Panc1 (cell line): ENCODE data around the gene TMEM131. TPM values are rescaled to one million over a fixed set of nuclear protein-coding genes. Genes with fewer than 3 reads are reported as not detected.

Source experiments
- ATAC-seq: fragments of 200-7000 bp; cut with Tn5 transposase; 2 replicates; pipeline ENCODE4 v1.9.1; 2020; ENCODE audit warnings: mild to moderate bottlenecking, moderate library complexity
- BruUV-seq: library from RNA; stranded (reverse); fragments of 400-500 nt; replicated peaks from 2 replicates; lab custom pipeline; 2021; lab: Mats Ljungman, UMichigan
- CTCF ChIA-PET: fragments of 300-600 bp; sonication (Branson Sonifier 250); formaldehyde crosslinking; loops from one replicate; lab custom pipeline; 2022; ENCODE audit warnings: antibody characterized with exemption; lab: Charles Lee
- POLR2A ChIA-PET: fragments of 300-600 bp; sonication (Branson Sonifier 250); formaldehyde crosslinking; loops from one replicate; lab custom pipeline; 2022; ENCODE audit warnings: antibody characterized with exemption; lab: Charles Lee
- DNase-seq: peaks from one replicate; pipeline ENCODE4 v3.0.0-alpha.2; 2010; ENCODE audit warnings: low read depth, low spot score
- H3K27ac ChIP-seq: 2 replicates; pipeline ENCODE4 v1.5.1; 2011; ENCODE audit warnings: mild to moderate bottlenecking, low read length, inconsistent platforms
- H3K27me3 ChIP-seq: fragments of 200-500 bp; sonication (Bioruptor generic); 2 replicates; pipeline ENCODE4 v1.6.0; 2014; ENCODE audit warnings: low read length, inconsistent platforms; ENCODE audit not compliant: control insufficient read depth, insufficient read depth
- H3K36me3 ChIP-seq: fragments of 200-500 bp; sonication (Bioruptor generic); 2 replicates; pipeline ENCODE4 v1.5.1; 2014; ENCODE audit warnings: inconsistent platforms, mild to moderate bottlenecking, low read length, moderate library complexity; ENCODE audit not compliant: control insufficient read depth, insufficient read depth
- H3K4me1 ChIP-seq: 2 replicates; pipeline ENCODE4 v1.5.1; 2011; ENCODE audit warnings: inconsistent platforms, mild to moderate bottlenecking, low read length, moderate library complexity; ENCODE audit not compliant: control insufficient read depth, insufficient read depth
- H3K4me3 ChIP-seq, 2 experiments: 2 replicates each; pipeline ENCODE4 v1.5.1; 2011 to 2012; ENCODE audit warnings: low read depth in 2 of 2, low read length in 2 of 2, mild to moderate bottlenecking in 2 of 2, inconsistent platforms in 1 of 2, moderate library complexity in 1 of 2
- H3K9me3 ChIP-seq: fragments of 200-500 bp; sonication (Bioruptor generic); 2 replicates; pipeline ENCODE4 v1.5.1; 2014; ENCODE audit warnings: low read depth, mild to moderate bottlenecking, inconsistent platforms, low read length, moderate library complexity; ENCODE audit not compliant: control insufficient read depth, insufficient read depth
- POLR2AphosphoS5 ChIP-seq: IDR thresholded peaks from 2 replicates; pipeline ENCODE4 v1.6.1; 2012; ENCODE audit warnings: mild to moderate bottlenecking, low read depth, low read length, moderate library complexity
- SIN3A ChIP-seq: IDR thresholded peaks from 2 replicates; pipeline ENCODE4 v1.6.1; 2012; ENCODE audit warnings: low read depth, mild to moderate bottlenecking, low read length, moderate library complexity, borderline replicate concordance; ENCODE audit not compliant: insufficient read depth
- TCF7L2 ChIP-seq: IDR thresholded peaks from 2 replicates; pipeline ENCODE4 v1.6.1; 2011; ENCODE audit warnings: mild to moderate bottlenecking, low read depth, low read length, inconsistent platforms
- in situ Hi-C: cut with HindIII; loops from 2 replicates; pipeline ENCODE4 v1.10.0; 2016; ENCODE audit warnings: low sequenced_read_pairs, low pct_unique_long_range_greater_than_20kb
- intact Hi-C: fragments of 100-400 bp; cut with micrococcal nuclease; formaldehyde crosslinking; loops from one replicate; pipeline ENCODE4 v1.10.0; 2022; ENCODE audit not compliant: unreplicated experiment
- total RNA-seq: library from RNA; stranded (reverse); gene quantifications from one replicate; pipeline ENCODE4 v1.2.1, GENCODE V29; 2021; ENCODE audit not compliant: unreplicated experiment
- TF ChIP-seq, protein P1 (sequence below): fragments of 450-650 bp; IDR thresholded peaks from 2 replicates; pipeline ENCODE4 v1.5.1; 2017; ENCODE audit warnings: mild to moderate bottlenecking
- TF ChIP-seq, protein P2 (sequence below), 2 experiments: IDR thresholded peaks; 2 replicates each; pipeline ENCODE4 v1.6.1; 2011 to 2012; ENCODE audit warnings: low read depth in 2 of 2, control low read depth in 1 of 2, low read length in 1 of 2, mild to moderate bottlenecking in 1 of 2, moderate library complexity in 1 of 2; ENCODE audit not compliant: insufficient read depth in 1 of 2

Gene TMEM131
- total RNA-seq, 1 experiment from 2014 or later: 43.4 TPM

DNA sequence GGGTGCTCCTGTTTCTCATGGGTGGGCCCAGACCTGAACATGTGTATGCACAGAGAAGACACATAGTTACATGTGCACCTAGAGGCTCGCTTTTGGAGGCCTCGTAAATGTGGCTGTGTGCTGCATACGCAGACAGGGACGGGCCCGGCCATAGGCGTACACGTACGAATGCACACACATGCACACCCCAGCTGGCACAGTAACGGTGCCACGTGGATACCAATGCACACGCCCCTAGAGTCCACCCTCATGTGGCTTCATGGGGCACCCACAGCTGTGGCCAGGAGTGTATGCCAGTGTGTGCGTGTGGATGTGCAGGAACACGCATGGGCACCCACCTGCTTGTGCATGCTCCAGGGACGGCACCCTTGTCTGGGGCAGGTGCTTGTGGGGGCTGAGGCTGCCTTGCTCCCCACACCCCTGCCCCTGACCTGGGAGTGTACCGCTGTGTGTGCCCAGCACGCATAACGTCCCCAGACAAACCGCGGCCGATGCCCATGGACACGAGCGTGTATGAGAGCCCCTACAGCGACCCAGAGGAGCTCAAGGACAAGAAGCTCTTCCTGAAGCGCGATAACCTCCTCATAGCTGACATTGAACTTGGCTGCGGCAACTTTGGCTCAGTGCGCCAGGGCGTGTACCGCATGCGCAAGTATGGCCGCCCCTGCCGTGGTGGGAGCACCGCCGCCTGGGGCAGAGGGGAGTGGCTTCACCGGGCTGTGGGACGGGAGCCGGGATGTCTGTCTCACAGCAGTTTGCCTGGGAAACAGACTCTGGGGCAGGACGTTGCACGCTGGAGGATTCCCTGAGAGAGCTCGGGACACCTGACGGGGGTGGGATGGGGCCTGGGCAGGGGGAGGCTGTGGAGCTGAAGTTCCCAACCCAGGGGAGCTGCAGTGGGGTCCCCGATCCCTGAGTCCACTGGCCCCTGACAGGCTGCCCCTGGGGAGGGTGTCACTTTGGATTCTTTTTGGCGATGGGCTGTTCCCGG is 261.4 kb downstream of the TMEM131 start:
- intact Hi-C loops: no loop called here
- ChIA-PET CTCF (no interaction called here), POLR2A (no interaction called here)
- no peaks in the 10 kb centered on the region for H3K4me1 ChIP-seq
- H3K27ac ChIP-seq: no peak overlapping the region
- H3K36me3 ChIP-seq: no peaks in the 10 kb centered on the region
- no peak for TF ChIP-seq TCF7L2
- TF ChIP-seq, protein P1, sequence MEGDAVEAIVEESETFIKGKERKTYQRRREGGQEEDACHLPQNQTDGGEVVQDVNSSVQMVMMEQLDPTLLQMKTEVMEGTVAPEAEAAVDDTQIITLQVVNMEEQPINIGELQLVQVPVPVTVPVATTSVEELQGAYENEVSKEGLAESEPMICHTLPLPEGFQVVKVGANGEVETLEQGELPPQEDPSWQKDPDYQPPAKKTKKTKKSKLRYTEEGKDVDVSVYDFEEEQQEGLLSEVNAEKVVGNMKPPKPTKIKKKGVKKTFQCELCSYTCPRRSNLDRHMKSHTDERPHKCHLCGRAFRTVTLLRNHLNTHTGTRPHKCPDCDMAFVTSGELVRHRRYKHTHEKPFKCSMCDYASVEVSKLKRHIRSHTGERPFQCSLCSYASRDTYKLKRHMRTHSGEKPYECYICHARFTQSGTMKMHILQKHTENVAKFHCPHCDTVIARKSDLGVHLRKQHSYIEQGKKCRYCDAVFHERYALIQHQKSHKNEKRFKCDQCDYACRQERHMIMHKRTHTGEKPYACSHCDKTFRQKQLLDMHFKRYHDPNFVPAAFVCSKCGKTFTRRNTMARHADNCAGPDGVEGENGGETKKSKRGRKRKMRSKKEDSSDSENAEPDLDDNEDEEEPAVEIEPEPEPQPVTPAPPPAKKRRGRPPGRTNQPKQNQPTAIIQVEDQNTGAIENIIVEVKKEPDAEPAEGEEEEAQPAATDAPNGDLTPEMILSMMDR: no peak
- TF ChIP-seq POLR2AphosphoS5: no peak
- no peak for TF ChIP-seq SIN3A
- DNase-seq (no peak), ATAC-seq (no peak)
- in situ Hi-C loops: no loop called here
- H3K4me3 ChIP-seq: no peak overlapping the region
- no peaks in the 10 kb centered on the region for H3K27me3 ChIP-seq
- H3K9me3 ChIP-seq: peaks cover 4% of the 10 kb centered on the region; the same call in 1 of the 2 replicates
- no TSS peak for BruUV-seq

DNA sequence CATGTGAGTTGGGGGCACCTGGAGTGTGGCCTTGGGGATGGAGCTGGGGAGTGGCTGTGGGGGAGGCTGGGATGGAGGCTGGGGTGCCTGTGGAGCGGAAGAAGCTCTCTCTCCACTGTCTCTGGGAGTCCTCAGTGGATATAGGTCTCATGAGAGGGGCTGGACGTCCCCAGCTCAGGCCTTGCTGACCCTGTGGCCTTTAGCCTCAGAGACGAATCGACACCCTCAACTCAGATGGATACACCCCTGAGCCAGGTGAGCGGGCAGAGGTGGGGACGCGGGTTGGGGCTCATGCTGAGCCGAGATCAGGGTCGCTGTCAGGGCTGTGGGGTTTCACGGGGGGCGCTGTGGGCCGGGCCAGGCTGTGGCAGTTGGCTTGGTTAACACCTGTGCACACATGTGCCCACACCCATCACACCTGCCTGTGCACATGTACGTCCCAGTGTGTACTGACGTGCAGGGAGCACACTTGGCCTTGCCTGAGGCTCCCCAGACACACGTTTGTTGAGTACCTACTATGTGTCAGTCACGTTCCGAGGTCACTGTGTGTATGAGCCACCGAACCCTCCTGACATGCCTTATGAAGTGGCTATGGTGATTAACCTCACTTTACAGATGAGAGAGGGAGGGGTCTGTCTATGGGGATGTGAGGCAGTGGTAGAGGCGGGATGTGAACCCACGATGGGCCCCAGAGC is 262.3 kb downstream of the TMEM131 start:
- ATAC-seq (no peak), DNase-seq (no peak)
- in situ Hi-C loops (no loop called here), intact Hi-C loops (no loop called here)
- ChIA-PET POLR2A (no interaction called here), CTCF (no interaction called here)
- Histone ChIP-seq H3K4me3 (no peak overlapping the region), H3K9me3 (peaks cover 4% of the 10 kb centered on the region; the same call in 1 of the 2 replicates), H3K27ac (no peak overlapping the region), H3K27me3 (no peaks in the 10 kb centered on the region), H3K4me1 (no peaks in the 10 kb centered on the region), H3K36me3 (no peaks in the 10 kb centered on the region)
- BruUV-seq: no TSS peak
- TF ChIP-seq, protein P1: no peak
- TF ChIP-seq POLR2AphosphoS5: no peak
- TF ChIP-seq SIN3A: no peak
- TF ChIP-seq, protein P2, sequence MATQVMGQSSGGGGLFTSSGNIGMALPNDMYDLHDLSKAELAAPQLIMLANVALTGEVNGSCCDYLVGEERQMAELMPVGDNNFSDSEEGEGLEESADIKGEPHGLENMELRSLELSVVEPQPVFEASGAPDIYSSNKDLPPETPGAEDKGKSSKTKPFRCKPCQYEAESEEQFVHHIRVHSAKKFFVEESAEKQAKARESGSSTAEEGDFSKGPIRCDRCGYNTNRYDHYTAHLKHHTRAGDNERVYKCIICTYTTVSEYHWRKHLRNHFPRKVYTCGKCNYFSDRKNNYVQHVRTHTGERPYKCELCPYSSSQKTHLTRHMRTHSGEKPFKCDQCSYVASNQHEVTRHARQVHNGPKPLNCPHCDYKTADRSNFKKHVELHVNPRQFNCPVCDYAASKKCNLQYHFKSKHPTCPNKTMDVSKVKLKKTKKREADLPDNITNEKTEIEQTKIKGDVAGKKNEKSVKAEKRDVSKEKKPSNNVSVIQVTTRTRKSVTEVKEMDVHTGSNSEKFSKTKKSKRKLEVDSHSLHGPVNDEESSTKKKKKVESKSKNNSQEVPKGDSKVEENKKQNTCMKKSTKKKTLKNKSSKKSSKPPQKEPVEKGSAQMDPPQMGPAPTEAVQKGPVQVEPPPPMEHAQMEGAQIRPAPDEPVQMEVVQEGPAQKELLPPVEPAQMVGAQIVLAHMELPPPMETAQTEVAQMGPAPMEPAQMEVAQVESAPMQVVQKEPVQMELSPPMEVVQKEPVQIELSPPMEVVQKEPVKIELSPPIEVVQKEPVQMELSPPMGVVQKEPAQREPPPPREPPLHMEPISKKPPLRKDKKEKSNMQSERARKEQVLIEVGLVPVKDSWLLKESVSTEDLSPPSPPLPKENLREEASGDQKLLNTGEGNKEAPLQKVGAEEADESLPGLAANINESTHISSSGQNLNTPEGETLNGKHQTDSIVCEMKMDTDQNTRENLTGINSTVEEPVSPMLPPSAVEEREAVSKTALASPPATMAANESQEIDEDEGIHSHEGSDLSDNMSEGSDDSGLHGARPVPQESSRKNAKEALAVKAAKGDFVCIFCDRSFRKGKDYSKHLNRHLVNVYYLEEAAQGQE (IDR thresholded peaks at IDR 0.05; ENCODE audit: insufficient read depth in 1 of 2, low read depth in 2 of 2, low read length in 1 of 2): no peak
- no peak for TF ChIP-seq TCF7L2
